CD14-positive monocyte (primary cell): ENCODE results near the gene ATP6V0A4. TPM values are rescaled to one million over a fixed set of nuclear protein-coding genes. Genes with fewer than 3 reads are reported as not detected.

Experiments used
- DNase-seq, 3 donors: peaks; one replicate each; pipeline ENCODE4 v3.0.0-alpha.2; 2011 to 2022
- H2AFZ ChIP-seq: 2 replicates; pipeline ENCODE4 v1.6.0; 2012; ENCODE audit warnings: mild to moderate bottlenecking, low read depth, low read length, inconsistent platforms; ENCODE audit not compliant: insufficient read depth, poor library complexity, severe bottlenecking
- H3K27ac ChIP-seq, 2 donors: 1 replicate in 1 of 2; 2 replicates in 1 of 2; pipeline ENCODE4 v1.5.1; 2012 to 2013; ENCODE audit warnings: low read length in 2 of 2, control low read depth in 1 of 2, inconsistent platforms in 1 of 2, low read depth in 1 of 2, mild to moderate bottlenecking in 1 of 2
- H3K27me3 ChIP-seq, 2 donors: one replicate each; pipeline versions ENCODE4 v1.6.0 to v1.6.1; 2011 to 2013; ENCODE audit warnings: low read length in 2 of 2; ENCODE audit not compliant: control insufficient read depth in 2 of 2, insufficient read depth in 2 of 2
- H3K36me3 ChIP-seq, 2 donors: replicated peaks in 1 of 2; 1 replicate in 1 of 2; 2 replicates in 1 of 2; pipeline versions ENCODE4 v1.5.1 to v1.6.1; 2012 to 2013; ENCODE audit warnings: low read length in 2 of 2, control low read depth in 1 of 2, inconsistent platforms in 1 of 2, mild to moderate bottlenecking in 1 of 2; ENCODE audit not compliant: insufficient read depth in 2 of 2, control insufficient read depth in 1 of 2
- H3K4me1 ChIP-seq, 2 donors: 1 replicate in 1 of 2; 2 replicates in 1 of 2; pipeline versions ENCODE4 v1.5.1 to v1.6.1; 2012 to 2013; ENCODE audit warnings: low read length in 2 of 2, control low read depth in 1 of 2, inconsistent platforms in 1 of 2, mild to moderate bottlenecking in 1 of 2, moderate library complexity in 1 of 2; ENCODE audit not compliant: insufficient read depth in 2 of 2, control insufficient read depth in 1 of 2
- H3K4me2 ChIP-seq: replicated peaks from 2 replicates; pipeline ENCODE3; 2012; ENCODE audit warnings: low read length, moderate library complexity, mild to moderate bottlenecking; ENCODE audit not compliant: poor library complexity, severe bottlenecking; ENCODE audit errors: extremely low read depth
- H3K4me3 ChIP-seq, 3 experiments: fragments of 200-600 bp in 1 of 3; sonication (generic) in 1 of 3; replicated peaks in 1 of 3; 1 replicate in 2 of 3; 2 replicates in 1 of 3; pipeline ENCODE4 v1.5.1; 2011 to 2013; ENCODE audit warnings: low read length in 3 of 3, mild to moderate bottlenecking in 3 of 3, control low read depth in 2 of 3, low read depth in 2 of 3, inconsistent platforms in 1 of 3, moderate library complexity in 1 of 3
- H3K79me2 ChIP-seq: 2 replicates; pipeline ENCODE4 v1.6.0; 2012; ENCODE audit warnings: mild to moderate bottlenecking, control low read depth, inconsistent platforms, low read length, moderate library complexity; ENCODE audit not compliant: insufficient read depth
- H3K9ac ChIP-seq: 2 replicates; pipeline ENCODE4 v1.6.0; 2017; ENCODE audit warnings: low read length, mild to moderate bottlenecking; ENCODE audit not compliant: insufficient read depth, poor library complexity, severe bottlenecking
- H3K9me3 ChIP-seq, 2 donors: replicated peaks in 1 of 2; 1 replicate in 1 of 2; 2 replicates in 1 of 2; pipeline versions ENCODE4 v1.5.1 to v1.6.1; 2012 to 2013; ENCODE audit warnings: low read length in 2 of 2, control low read depth in 1 of 2; ENCODE audit not compliant: control insufficient read depth in 1 of 2, insufficient read depth in 1 of 2
- H4K20me1 ChIP-seq: 2 replicates; pipeline ENCODE4 v1.6.0; 2012; ENCODE audit warnings: mild to moderate bottlenecking, low read length, control low read depth, moderate library complexity; ENCODE audit not compliant: insufficient read depth
- H3K27ac Mint-ChIP-seq, 7 donors: one replicate each; pipeline ENCODE4 v1.8.0; 2020; ENCODE audit warnings: mild to moderate bottlenecking in 7 of 7, mixed read lengths in 7 of 7, moderate library complexity in 6 of 7, inconsistent platforms in 2 of 7
- H3K27me3 Mint-ChIP-seq, 3 donors: one replicate each; pipeline ENCODE4 v1.8.0; 2021 to 2022; ENCODE audit warnings: low read depth in 3 of 3, mild to moderate bottlenecking in 3 of 3, mixed read lengths in 3 of 3, moderate library complexity in 3 of 3, inconsistent platforms in 1 of 3
- H3K36me3 Mint-ChIP-seq, 2 donors: one replicate each; pipeline ENCODE4 v1.8.0; 2020; ENCODE audit warnings: mixed read lengths in 2 of 2, inconsistent platforms in 1 of 2, mild to moderate bottlenecking in 1 of 2
- H3K4me1 Mint-ChIP-seq: one replicate; pipeline ENCODE4 v1.8.0; 2020; ENCODE audit warnings: mild to moderate bottlenecking, mixed read lengths
- H3K4me3 Mint-ChIP-seq, 2 donors: one replicate each; pipeline ENCODE4 v1.8.0; 2020; ENCODE audit warnings: mild to moderate bottlenecking in 2 of 2, mixed read lengths in 2 of 2, moderate library complexity in 1 of 2
- H3K9me3 Mint-ChIP-seq, 7 donors: one replicate each; pipeline ENCODE4 v1.8.0; 2020 to 2022; ENCODE audit warnings: mixed read lengths in 7 of 7, mild to moderate bottlenecking in 6 of 7, moderate library complexity in 6 of 7, inconsistent platforms in 2 of 7
- WGBS: methylation state at CpG from one replicate; pipeline ENCODE4 v1.1.5; 2013; ENCODE audit warnings: missing lambda C conversion rate; ENCODE audit not compliant: insufficient coverage; 5-methylcytosine and 5-hydroxymethylcytosine counted together
- intact Hi-C, 2 donors: fragments of 100-400 bp; cut with micrococcal nuclease; formaldehyde crosslinking; loops; one replicate each; pipeline versions ENCODE4 v1.15.0 to v1.15.1; 2023
- polyA plus RNA-seq, 3 donors: library from polyadenylated mRNA; depleted of rRNA in 1 of 3; unstranded in 2 of 3; stranded (reverse) in 1 of 3; fragments of 300-500 nt in 2 of 3; fragments of >200 nt in 1 of 3; fragmentation: Illumina TruSeq in 2 of 3; gene quantifications; 1 replicate in 2 of 3; 2 replicates in 1 of 3; pipeline ENCODE4 v1.2.3, GENCODE V29; 2012 to 2021
- TF ChIP-seq, protein P1 (sequence below): fragments of 200-600 bp; IDR thresholded peaks from one replicate; pipeline ENCODE4 v1.8.0; 2022; ENCODE audit warnings: antibody characterized with exemption, mild to moderate bottlenecking

Gene ATP6V0A4
- polyA plus RNA-seq, 3 donors = not detected

GRCh38 chr7:138833596-138833995 lies 35.6 kb upstream of the ATP6V0A4 start:
- H3K36me3 Mint-ChIP-seq = no peaks in the 10 kb centered on the region
- peaks cover 0 to 3% (median 0%) of the 10 kb centered on the region in 7 donors for H3K9me3 Mint-ChIP-seq
- Histone ChIP-seq H2AFZ (no peak overlapping the region), H3K27ac (no peak overlapping the region), H3K79me2 (no peaks in the 10 kb centered on the region), H3K9me3 (no peaks in the 10 kb centered on the region), H3K4me1 (no peaks in the 10 kb centered on the region), H3K4me2 (no peak overlapping the region), H3K36me3 (no peaks in the 10 kb centered on the region), H3K27me3 (no peaks in the 10 kb centered on the region), H4K20me1 (no peaks in the 10 kb centered on the region), H3K4me3 (no peak overlapping the region), H3K9ac (no peak overlapping the region)
- intact Hi-C loops = no loop called here
- no peak overlapping the region for H3K4me3 Mint-ChIP-seq
- no peaks in the 10 kb centered on the region for H3K4me1 Mint-ChIP-seq
- no peak for DNase-seq
- 71% methylated on average over 5 of the region's 5 CpGs for WGBS
- no peak overlapping the region for H3K27ac Mint-ChIP-seq
- peaks cover 0 to 3% (median 1%) of the 10 kb centered on the region in 3 donors for H3K27me3 Mint-ChIP-seq
- TF ChIP-seq, protein P1, sequence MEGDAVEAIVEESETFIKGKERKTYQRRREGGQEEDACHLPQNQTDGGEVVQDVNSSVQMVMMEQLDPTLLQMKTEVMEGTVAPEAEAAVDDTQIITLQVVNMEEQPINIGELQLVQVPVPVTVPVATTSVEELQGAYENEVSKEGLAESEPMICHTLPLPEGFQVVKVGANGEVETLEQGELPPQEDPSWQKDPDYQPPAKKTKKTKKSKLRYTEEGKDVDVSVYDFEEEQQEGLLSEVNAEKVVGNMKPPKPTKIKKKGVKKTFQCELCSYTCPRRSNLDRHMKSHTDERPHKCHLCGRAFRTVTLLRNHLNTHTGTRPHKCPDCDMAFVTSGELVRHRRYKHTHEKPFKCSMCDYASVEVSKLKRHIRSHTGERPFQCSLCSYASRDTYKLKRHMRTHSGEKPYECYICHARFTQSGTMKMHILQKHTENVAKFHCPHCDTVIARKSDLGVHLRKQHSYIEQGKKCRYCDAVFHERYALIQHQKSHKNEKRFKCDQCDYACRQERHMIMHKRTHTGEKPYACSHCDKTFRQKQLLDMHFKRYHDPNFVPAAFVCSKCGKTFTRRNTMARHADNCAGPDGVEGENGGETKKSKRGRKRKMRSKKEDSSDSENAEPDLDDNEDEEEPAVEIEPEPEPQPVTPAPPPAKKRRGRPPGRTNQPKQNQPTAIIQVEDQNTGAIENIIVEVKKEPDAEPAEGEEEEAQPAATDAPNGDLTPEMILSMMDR = no peak

- Histone ChIP-seq H3K4me2 (no peak overlapping the region), H3K9ac (no peak overlapping the region), H3K27me3 (no peaks in the 10 kb centered on the region), H3K79me2 (no peaks in the 10 kb centered on the region), H3K9me3 (no peaks in the 10 kb centered on the region), H3K36me3 (no peaks in the 10 kb centered on the region), H3K4me3 (no peak overlapping the region), H3K4me1 (no peaks in the 10 kb centered on the region), H2AFZ (no peak overlapping the region), H3K27ac (no peak overlapping the region), H4K20me1 (no peaks in the 10 kb centered on the region)
- no peak for DNase-seq
- Mint-ChIP-seq H3K36me3 (no peaks in the 10 kb centered on the region), H3K9me3 (peaks cover 0 to 3% (median 0%) of the 10 kb centered on the region in 7 donors), H3K4me1 (no peaks in the 10 kb centered on the region), H3K27me3 (peaks cover 0 to 3% (median 1%) of the 10 kb centered on the region in 3 donors), H3K4me3 (no peak overlapping the region), H3K27ac (no peak overlapping the region)
- WGBS = 97% methylated on average over 3 of the region's 10 CpGs
- TF ChIP-seq, protein P1 = no peak
- intact Hi-C loops = no loop called here
These were observed 35.0 kb upstream of the ATP6V0A4 start for GRCh38 chr7:138832966-138833365.
